H1 (cell line): Measurements from ENCODE around the gene GTSE1. TPM values are rescaled to one million over a fixed set of nuclear protein-coding genes. Genes with fewer than 3 reads are reported as not detected.

Experiments used
- BACH1 ChIP-seq: IDR thresholded peaks from 2 replicates; pipeline ENCODE4 v1.6.1; 2012; ENCODE audit warnings: low read length, improper control_type of control experiment
- JUN ChIP-seq: IDR thresholded peaks from 2 replicates; pipeline ENCODE4 v1.6.1; 2011; ENCODE audit warnings: low read depth, mild to moderate bottlenecking, improper control_type of control experiment, low read length
- KDM4A ChIP-seq: IDR thresholded peaks from one replicate; pipeline ENCODE4 v1.7.1; 2012; ENCODE audit warnings: low read depth, mild to moderate bottlenecking, moderate library complexity, low read length, inconsistent platforms; ENCODE audit not compliant: severe bottlenecking
- KDM5A ChIP-seq: fragments of 200-600 bp; IDR thresholded peaks from 2 replicates; pipeline ENCODE4 v1.7.1; 2012; ENCODE audit warnings: mild to moderate bottlenecking, low read length, inconsistent platforms, mixed read lengths
- NANOG ChIP-seq: IDR thresholded peaks from 2 replicates; pipeline ENCODE4 v1.6.1; 2011; ENCODE audit warnings: low read length, low read depth, mild to moderate bottlenecking, inconsistent platforms; ENCODE audit not compliant: insufficient read depth, poor library complexity, severe bottlenecking
- SIRT6 ChIP-seq: IDR thresholded peaks from one replicate; pipeline ENCODE4 v1.7.1; 2012; ENCODE audit warnings: low read length, inconsistent platforms
- SIX5 ChIP-seq: IDR thresholded peaks from 2 replicates; pipeline ENCODE4 v1.6.1; 2011; ENCODE audit warnings: mild to moderate bottlenecking, low read depth, low read length
- SP1 ChIP-seq: IDR thresholded peaks from 2 replicates; pipeline ENCODE4 v1.6.1; 2011; ENCODE audit warnings: low read depth, low read length
- TAF7 ChIP-seq: optimal IDR thresholded peaks from 2 replicates; pipeline ENCODE3; 2011; ENCODE audit warnings: low read depth, mild to moderate bottlenecking, inconsistent platforms, low read length, moderate library complexity, borderline replicate concordance
- polyA plus RNA-seq, 7 experiments: library from polyadenylated mRNA; depleted of rRNA in 3 of 7; stranded (reverse) in 5 of 7; unstranded in 2 of 7; fragments of >200 nt in 5 of 7; fragments of 200-250 nt in 2 of 7; gene quantifications; 1 replicate in 5 of 7; 2 replicates in 1 of 7; 4 replicates in 1 of 7; pipeline versions ENCODE4 v1.2.1 to v1.2.3, GENCODE V29; 2011 to 2013; ENCODE audit warnings: missing spikeins in 2 of 7, mixed read lengths in 2 of 7
- total RNA-seq: library from RNA; stranded (reverse); fragmentation: NEBNext Ultra II Directional; extraction: Animal tissue kit (Norgen Biotek cat#: 25700); gene quantifications from 2 replicates; pipeline ENCODE4 v1.2.1, GENCODE V29; 2021
- TF ChIP-seq, protein P1 (sequence below): fragments of 300-600 bp; sonication (generic); IDR thresholded peaks from 2 replicates; pipeline ENCODE4 v1.7.1; 2012; ENCODE audit warnings: low read length, moderate library complexity, mild to moderate bottlenecking, inconsistent platforms; ENCODE audit not compliant: insufficient replicate concordance
- TF ChIP-seq, protein P2 (sequence below): IDR thresholded peaks from 2 replicates; pipeline ENCODE4 v1.6.1; 2011; ENCODE audit warnings: low read length, improper control_type of control experiment

GTSE1 gene
- total and polyA plus RNA-seq, 2 of the 8 experiments (the other 6 are each of a cell fraction or from before 2014, with no cell fraction given) = 17.5 to 38.6 TPM

DNA sequence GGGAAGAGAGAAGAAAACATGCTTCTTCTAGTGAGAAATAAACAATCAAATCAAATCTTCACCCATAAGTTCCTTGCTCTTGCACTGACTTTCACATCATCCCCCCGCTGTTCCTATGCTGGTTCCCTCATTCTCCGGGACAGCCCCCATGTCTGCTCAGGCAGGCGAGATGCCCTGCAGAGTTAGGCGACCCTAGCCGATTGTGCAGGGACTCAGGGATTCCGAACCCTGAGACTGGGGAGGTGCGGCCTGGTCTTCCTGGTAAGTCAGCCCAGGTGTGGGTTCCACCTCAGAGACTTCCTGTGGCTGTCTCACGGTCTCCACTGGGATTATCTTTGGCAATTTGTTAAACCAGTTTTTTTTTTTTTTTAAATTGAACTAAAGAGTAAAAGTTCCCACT, 22.3 kb upstream of the GTSE1 start (continued):
- TF ChIP-seq, protein P1, sequence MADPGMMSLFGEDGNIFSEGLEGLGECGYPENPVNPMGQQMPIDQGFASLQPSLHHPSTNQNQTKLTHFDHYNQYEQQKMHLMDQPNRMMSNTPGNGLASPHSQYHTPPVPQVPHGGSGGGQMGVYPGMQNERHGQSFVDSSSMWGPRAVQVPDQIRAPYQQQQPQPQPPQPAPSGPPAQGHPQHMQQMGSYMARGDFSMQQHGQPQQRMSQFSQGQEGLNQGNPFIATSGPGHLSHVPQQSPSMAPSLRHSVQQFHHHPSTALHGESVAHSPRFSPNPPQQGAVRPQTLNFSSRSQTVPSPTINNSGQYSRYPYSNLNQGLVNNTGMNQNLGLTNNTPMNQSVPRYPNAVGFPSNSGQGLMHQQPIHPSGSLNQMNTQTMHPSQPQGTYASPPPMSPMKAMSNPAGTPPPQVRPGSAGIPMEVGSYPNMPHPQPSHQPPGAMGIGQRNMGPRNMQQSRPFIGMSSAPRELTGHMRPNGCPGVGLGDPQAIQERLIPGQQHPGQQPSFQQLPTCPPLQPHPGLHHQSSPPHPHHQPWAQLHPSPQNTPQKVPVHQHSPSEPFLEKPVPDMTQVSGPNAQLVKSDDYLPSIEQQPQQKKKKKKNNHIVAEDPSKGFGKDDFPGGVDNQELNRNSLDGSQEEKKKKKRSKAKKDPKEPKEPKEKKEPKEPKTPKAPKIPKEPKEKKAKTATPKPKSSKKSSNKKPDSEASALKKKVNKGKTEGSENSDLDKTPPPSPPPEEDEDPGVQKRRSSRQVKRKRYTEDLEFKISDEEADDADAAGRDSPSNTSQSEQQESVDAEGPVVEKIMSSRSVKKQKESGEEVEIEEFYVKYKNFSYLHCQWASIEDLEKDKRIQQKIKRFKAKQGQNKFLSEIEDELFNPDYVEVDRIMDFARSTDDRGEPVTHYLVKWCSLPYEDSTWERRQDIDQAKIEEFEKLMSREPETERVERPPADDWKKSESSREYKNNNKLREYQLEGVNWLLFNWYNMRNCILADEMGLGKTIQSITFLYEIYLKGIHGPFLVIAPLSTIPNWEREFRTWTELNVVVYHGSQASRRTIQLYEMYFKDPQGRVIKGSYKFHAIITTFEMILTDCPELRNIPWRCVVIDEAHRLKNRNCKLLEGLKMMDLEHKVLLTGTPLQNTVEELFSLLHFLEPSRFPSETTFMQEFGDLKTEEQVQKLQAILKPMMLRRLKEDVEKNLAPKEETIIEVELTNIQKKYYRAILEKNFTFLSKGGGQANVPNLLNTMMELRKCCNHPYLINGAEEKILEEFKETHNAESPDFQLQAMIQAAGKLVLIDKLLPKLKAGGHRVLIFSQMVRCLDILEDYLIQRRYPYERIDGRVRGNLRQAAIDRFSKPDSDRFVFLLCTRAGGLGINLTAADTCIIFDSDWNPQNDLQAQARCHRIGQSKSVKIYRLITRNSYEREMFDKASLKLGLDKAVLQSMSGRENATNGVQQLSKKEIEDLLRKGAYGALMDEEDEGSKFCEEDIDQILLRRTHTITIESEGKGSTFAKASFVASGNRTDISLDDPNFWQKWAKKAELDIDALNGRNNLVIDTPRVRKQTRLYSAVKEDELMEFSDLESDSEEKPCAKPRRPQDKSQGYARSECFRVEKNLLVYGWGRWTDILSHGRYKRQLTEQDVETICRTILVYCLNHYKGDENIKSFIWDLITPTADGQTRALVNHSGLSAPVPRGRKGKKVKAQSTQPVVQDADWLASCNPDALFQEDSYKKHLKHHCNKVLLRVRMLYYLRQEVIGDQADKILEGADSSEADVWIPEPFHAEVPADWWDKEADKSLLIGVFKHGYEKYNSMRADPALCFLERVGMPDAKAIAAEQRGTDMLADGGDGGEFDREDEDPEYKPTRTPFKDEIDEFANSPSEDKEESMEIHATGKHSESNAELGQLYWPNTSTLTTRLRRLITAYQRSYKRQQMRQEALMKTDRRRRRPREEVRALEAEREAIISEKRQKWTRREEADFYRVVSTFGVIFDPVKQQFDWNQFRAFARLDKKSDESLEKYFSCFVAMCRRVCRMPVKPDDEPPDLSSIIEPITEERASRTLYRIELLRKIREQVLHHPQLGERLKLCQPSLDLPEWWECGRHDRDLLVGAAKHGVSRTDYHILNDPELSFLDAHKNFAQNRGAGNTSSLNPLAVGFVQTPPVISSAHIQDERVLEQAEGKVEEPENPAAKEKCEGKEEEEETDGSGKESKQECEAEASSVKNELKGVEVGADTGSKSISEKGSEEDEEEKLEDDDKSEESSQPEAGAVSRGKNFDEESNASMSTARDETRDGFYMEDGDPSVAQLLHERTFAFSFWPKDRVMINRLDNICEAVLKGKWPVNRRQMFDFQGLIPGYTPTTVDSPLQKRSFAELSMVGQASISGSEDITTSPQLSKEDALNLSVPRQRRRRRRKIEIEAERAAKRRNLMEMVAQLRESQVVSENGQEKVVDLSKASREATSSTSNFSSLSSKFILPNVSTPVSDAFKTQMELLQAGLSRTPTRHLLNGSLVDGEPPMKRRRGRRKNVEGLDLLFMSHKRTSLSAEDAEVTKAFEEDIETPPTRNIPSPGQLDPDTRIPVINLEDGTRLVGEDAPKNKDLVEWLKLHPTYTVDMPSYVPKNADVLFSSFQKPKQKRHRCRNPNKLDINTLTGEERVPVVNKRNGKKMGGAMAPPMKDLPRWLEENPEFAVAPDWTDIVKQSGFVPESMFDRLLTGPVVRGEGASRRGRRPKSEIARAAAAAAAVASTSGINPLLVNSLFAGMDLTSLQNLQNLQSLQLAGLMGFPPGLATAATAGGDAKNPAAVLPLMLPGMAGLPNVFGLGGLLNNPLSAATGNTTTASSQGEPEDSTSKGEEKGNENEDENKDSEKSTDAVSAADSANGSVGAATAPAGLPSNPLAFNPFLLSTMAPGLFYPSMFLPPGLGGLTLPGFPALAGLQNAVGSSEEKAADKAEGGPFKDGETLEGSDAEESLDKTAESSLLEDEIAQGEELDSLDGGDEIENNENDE = no peak
- TF ChIP-seq SIX5 = no peak
- no peak for TF ChIP-seq SP1
- no peak for TF ChIP-seq KDM4A
- TF ChIP-seq, protein P2, sequence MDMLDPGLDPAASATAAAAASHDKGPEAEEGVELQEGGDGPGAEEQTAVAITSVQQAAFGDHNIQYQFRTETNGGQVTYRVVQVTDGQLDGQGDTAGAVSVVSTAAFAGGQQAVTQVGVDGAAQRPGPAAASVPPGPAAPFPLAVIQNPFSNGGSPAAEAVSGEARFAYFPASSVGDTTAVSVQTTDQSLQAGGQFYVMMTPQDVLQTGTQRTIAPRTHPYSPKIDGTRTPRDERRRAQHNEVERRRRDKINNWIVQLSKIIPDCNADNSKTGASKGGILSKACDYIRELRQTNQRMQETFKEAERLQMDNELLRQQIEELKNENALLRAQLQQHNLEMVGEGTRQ = no peak
- TF ChIP-seq JUN = no peak
- no peak for TF ChIP-seq SIRT6
- no peak for TF ChIP-seq NANOG
- TF ChIP-seq TAF7 = no peak
- TF ChIP-seq BACH1 = no peak
- TF ChIP-seq KDM5A = no peak
